HepG2 (cell line): ENCODE results near the gene AKAP12. TPM values are rescaled to one million over a fixed set of nuclear protein-coding genes. Genes with fewer than 3 reads are reported as not detected.

Experiments
- ATAC-seq: fragments of 200-7000 bp; cut with Tn5 transposase; 3 replicates; pipeline ENCODE4 v1.9.1; 2020; ENCODE audit warnings: mild to moderate bottlenecking, moderate library complexity
- BruUV-seq: library from RNA; stranded (reverse); fragments of 400-500 nt; replicated peaks from 2 replicates; lab custom pipeline; 2021; lab: Mats Ljungman, UMichigan
- CTCF ChIA-PET: fragments of 300-600 bp; formaldehyde crosslinking; extraction: SDS; loops from one replicate; lab custom pipeline; 2021; ENCODE audit warnings: low total read pairs, inconsistent platforms, low intra/inter-chr PET ratio; lab: Yijun Ruan, JAX
- POLR2A ChIA-PET: fragments of 350-600 bp; sonication (Branson Sonifier 250); formaldehyde crosslinking; loops from one replicate; lab custom pipeline; 2020; ENCODE audit warnings: antibody characterized with exemption, inconsistent platforms; lab: Yijun Ruan, JAX
- DNase-seq: peaks from one replicate; pipeline ENCODE4 v3.0.0-alpha.2; 2015; ENCODE audit warnings: low spot score
- FAIRE-seq: peaks from 3 replicates; lab custom pipeline; 2011; peaks lifted over from hg19 to GRCh38; lab: Jason Lieb, UNC
- H2AFZ ChIP-seq: one replicate; pipeline ENCODE4 v1.6.1; 2011; ENCODE audit warnings: low read length, inconsistent platforms
- H3K27ac ChIP-seq: fragments of 300-600 bp; 3 replicates; pipeline ENCODE4 v1.8.0; 2011; ENCODE audit warnings: mixed run types, mild to moderate bottlenecking, mixed read lengths, low read length, inconsistent platforms; ENCODE audit not compliant: insufficient read depth; ENCODE audit errors: extremely low read length
- H3K27me3 ChIP-seq, 2 experiments: fragments of 200-600 bp in 1 of 2; 2 replicates in 1 of 2; 3 replicates in 1 of 2; pipeline versions ENCODE4 v1.6.0 to v1.8.0; 2011; ENCODE audit warnings: low read length in 2 of 2, mild to moderate bottlenecking in 2 of 2, moderate library complexity in 2 of 2, inconsistent platforms in 1 of 2; ENCODE audit not compliant: insufficient read depth in 2 of 2, control insufficient read depth in 1 of 2
- H3K36me3 ChIP-seq, 2 experiments: fragments of 200-600 bp in 1 of 2; replicated peaks in 1 of 2; 2 replicates in 1 of 2; 3 replicates in 1 of 2; pipeline versions ENCODE4 v1.5.1 to v1.8.0; 2011; ENCODE audit warnings: low read length in 2 of 2, inconsistent platforms in 1 of 2; ENCODE audit not compliant: insufficient read depth in 2 of 2, control insufficient read depth in 1 of 2
- H3K4me1 ChIP-seq: 2 replicates; pipeline ENCODE4 v1.5.1; 2012; ENCODE audit warnings: low read length, inconsistent platforms; ENCODE audit not compliant: insufficient read depth
- H3K4me2 ChIP-seq: 2 replicates; pipeline ENCODE4 v1.6.0; 2011; ENCODE audit warnings: low read depth, low read length, inconsistent platforms
- H3K4me3 ChIP-seq, 3 experiments: fragments of 200-600 bp in 1 of 3; sonication (generic), shearing (Covaris generic) in 1 of 3; replicated peaks in 1 of 3; 2 replicates each; pipeline ENCODE4 v1.5.1; 2011 to 2016; ENCODE audit warnings: low read length in 3 of 3, inconsistent platforms in 2 of 3, low read depth in 2 of 3, mild to moderate bottlenecking in 2 of 3, control low read depth in 1 of 3, mixed read lengths in 1 of 3; ENCODE audit not compliant: insufficient read depth in 1 of 3
- H3K79me2 ChIP-seq: one replicate; pipeline ENCODE4 v1.6.1; 2011; ENCODE audit warnings: low read length, inconsistent platforms; ENCODE audit not compliant: insufficient read depth
- H3K9ac ChIP-seq: 2 replicates; pipeline ENCODE4 v1.6.0; 2011; ENCODE audit warnings: mild to moderate bottlenecking, low read depth, low read length, inconsistent platforms; ENCODE audit not compliant: insufficient read depth
- H3K9me3 ChIP-seq: 2 replicates; pipeline ENCODE4 v1.5.1; 2012; ENCODE audit warnings: mild to moderate bottlenecking, low read length
- H4K20me1 ChIP-seq: 2 replicates; pipeline ENCODE4 v1.6.0; 2011; ENCODE audit warnings: inconsistent platforms, mild to moderate bottlenecking, low read length, moderate library complexity; ENCODE audit not compliant: insufficient read depth
- ARNTL ChIP-seq: sonication (generic); formaldehyde crosslinking; IDR thresholded peaks from 2 replicates; pipeline ENCODE4 v1.4.0; 2020; ENCODE audit warnings: mild to moderate bottlenecking, missing genetic modification reagents
- ATF6 ChIP-seq: sonication (generic); formaldehyde crosslinking; conservative IDR thresholded peaks from 2 replicates; pipeline ENCODE4 v1.4.0; 2020; ENCODE audit warnings: missing genetic modification reagents
- DMTF1 ChIP-seq: sonication (generic); formaldehyde crosslinking; IDR thresholded peaks from 2 replicates; pipeline ENCODE4 v1.4.0; 2020; ENCODE audit warnings: mild to moderate bottlenecking, missing genetic modification reagents
- JARID2 ChIP-seq: sonication (generic); formaldehyde crosslinking; IDR thresholded peaks from 2 replicates; pipeline ENCODE4 v1.8.1; 2023; ENCODE audit warnings: missing genetic modification reagents, inconsistent platforms; ENCODE audit not compliant: insufficient replicate concordance
- KDM3A ChIP-seq: IDR thresholded peaks from 2 replicates; pipeline ENCODE4 v1.6.1; 2018; ENCODE audit warnings: low read depth, missing compliant biosample characterization
- KLF13 ChIP-seq: sonication (generic); formaldehyde crosslinking; IDR thresholded peaks from 2 replicates; pipeline ENCODE4 v1.4.0; 2020; ENCODE audit warnings: mild to moderate bottlenecking, missing genetic modification reagents
- MAZ ChIP-seq, 2 experiments: sonication (generic) in 1 of 2; formaldehyde crosslinking in 1 of 2; IDR thresholded peaks; 2 replicates each; pipeline versions ENCODE4 v1.5.0 to v1.6.1; 2012 to 2020; ENCODE audit warnings: low read depth in 2 of 2, mild to moderate bottlenecking in 2 of 2, borderline replicate concordance in 1 of 2, improper control_type of control experiment in 1 of 2, low read length in 1 of 2, missing genetic modification reagents in 1 of 2, moderate library complexity in 1 of 2
- MIER2 ChIP-seq: IDR thresholded peaks from 2 replicates; pipeline ENCODE4 v1.6.1; 2016; ENCODE audit warnings: missing biosample characterization, missing genetic modification reagents
- NFIC ChIP-seq: IDR thresholded peaks from 2 replicates; pipeline ENCODE4 v1.6.1; 2012; ENCODE audit warnings: mild to moderate bottlenecking, low read length, inconsistent platforms
- TCF7 ChIP-seq: sonication (generic); IDR thresholded peaks from 2 replicates; pipeline ENCODE4 v1.6.1; 2016; ENCODE audit warnings: antibody characterized with exemption, low read depth
- TIGD3 ChIP-seq: sonication (generic); formaldehyde crosslinking; IDR thresholded peaks from 2 replicates; pipeline ENCODE4 v1.5.1; 2020; ENCODE audit warnings: mild to moderate bottlenecking, missing genetic modification reagents, borderline replicate concordance
- ZMAT5 ChIP-seq: sonication (generic); formaldehyde crosslinking; IDR thresholded peaks from 2 replicates; pipeline ENCODE4 v1.5.0; 2020; ENCODE audit warnings: mild to moderate bottlenecking, low read depth, missing genetic modification reagents, borderline replicate concordance
- ZSCAN30 ChIP-seq: sonication (generic); formaldehyde crosslinking; IDR thresholded peaks from 2 replicates; pipeline ENCODE4 v1.5.0; 2020; ENCODE audit warnings: mild to moderate bottlenecking, missing genetic modification reagents
- WGBS: methylation state at CpG from one replicate; pipeline ENCODE4 v1.1.6; 2017; ENCODE audit warnings: low lambda C conversion rate; 5-methylcytosine and 5-hydroxymethylcytosine counted together
- in situ Hi-C: cut with HindIII; loops from 2 replicates; pipeline ENCODE4 v1.10.0; 2017; ENCODE audit warnings: low pct_unique_long_range_greater_than_20kb; ENCODE audit not compliant: extremely low pct_ligation_motif_present
- intact Hi-C: fragments of 100-400 bp; cut with micrococcal nuclease; formaldehyde crosslinking; loops from one replicate; pipeline ENCODE4 v1.10.0; 2022; ENCODE audit not compliant: unreplicated experiment
- polyA plus RNA-seq, 8 experiments: library from polyadenylated mRNA; depleted of rRNA in 3 of 8; stranded (reverse) in 7 of 8; unstranded in 1 of 8; fragments of >200 nt; fragmentation: Illumina TruSeq in 4 of 8; extraction: Trizol in 4 of 8; gene quantifications; 2 replicates each; pipeline versions ENCODE4 v1.2.1 to v1.2.3, GENCODE V29; 2011 to 2016; ENCODE audit warnings: low read depth in 4 of 8, missing spikeins in 1 of 8, mixed read lengths in 1 of 8; ENCODE audit not compliant: insufficient read depth in 1 of 8
- total RNA-seq, 5 experiments: library from RNA; depleted of rRNA; stranded (reverse); fragments of >200 nt; fragmentation: Illumina TruSeq; extraction: Trizol; gene quantifications; 2 replicates each; pipeline ENCODE4 v1.2.3, GENCODE V29; 2016; ENCODE audit warnings: low read depth in 1 of 5

Gene AKAP12
- total and polyA plus RNA-seq, 2 of the 13 experiments (the other 11 are each of a cell fraction or from before 2014, with no cell fraction given): 10.6 to 19.0 TPM

GRCh38 chr6:151297886-151298285, 58.1 kb downstream of the AKAP12 start (continued):
- TF ChIP-seq ZSCAN30: no peak
- no peak for TF ChIP-seq KDM3A (CRISPR knock-in tag)
- TF ChIP-seq ATF6: no peak
- no peak for TF ChIP-seq ARNTL (CRISPR knock-in tag)
- TF ChIP-seq MAZ (IDR thresholded peaks at IDR 0.05; ENCODE audit: borderline replicate concordance, low read depth, low read length): no peak
- TF ChIP-seq MAZ (CRISPR knock-in tag; IDR thresholded peaks at IDR 0.05; ENCODE audit: low read depth): no peak
- TF ChIP-seq TIGD3 (CRISPR knock-in tag): no peak
- TF ChIP-seq JARID2 (CRISPR knock-in tag): no peak
- no peak for TF ChIP-seq NFIC

- ATAC-seq (no peak), FAIRE-seq (no peak), DNase-seq (no peak)
- Histone ChIP-seq H3K9me3 (no peaks in the 10 kb centered on the region), H3K36me3 (no peaks in the 10 kb centered on the region), H4K20me1 (no peaks in the 10 kb centered on the region), H3K27ac (no peak overlapping the region), H3K4me3 (no peak overlapping the region), H3K9ac (no peak overlapping the region), H3K27me3 (peaks cover 1 to 7% of the 10 kb centered on the region in 2 experiments; a peak in 1 of 5 replicates), H3K4me1 (no peaks in the 10 kb centered on the region), H3K4me2 (no peak overlapping the region), H3K79me2 (no peaks in the 10 kb centered on the region), H2AFZ (no peak overlapping the region)
- WGBS: 79% methylated on average over 4 of the region's 4 CpGs
- ChIA-PET CTCF (no interaction called here), POLR2A (no interaction called here)
- intact Hi-C loops (no loop called here), in situ Hi-C loops (no loop called here)
- TF ChIP-seq ZMAT5 (CRISPR knock-in tag): no peak
- no peak for TF ChIP-seq DMTF1 (CRISPR knock-in tag)
- TF ChIP-seq MIER2: no peak
- no peak for TF ChIP-seq TCF7
- no peak for TF ChIP-seq KLF13 (CRISPR knock-in tag)
- BruUV-seq: no TSS peak
Observed at GRCh38 chr6:151299011-151299410, 59.2 kb downstream of the AKAP12 start.
